ENCODE measurements around the gene SH3BGRL3.
"Not testable (repeated sequence)": the region's sequence is repeated elsewhere in the genome, so short reads cannot be mapped to it uniquely, and the experiment has no call there.

Gene SH3BGRL3

GRCh38 chr1:26279456-26280332 lies at the start of gene SH3BGRL3:
Gene SH3BGRL3, plus strand, starts transcription at chr1:26280086. Its CDS starts 70 bp downstream, at chr1:26280156.
- peak; percentile 77 for DNase-seq (ENCODE audit: low read depth)

GRCh38 chr1:26230682-26231081 lies 49.2 kb upstream of the SH3BGRL3 start:
- not testable (repeated sequence) for DNase-seq (ENCODE audit: low read depth)

DNA sequence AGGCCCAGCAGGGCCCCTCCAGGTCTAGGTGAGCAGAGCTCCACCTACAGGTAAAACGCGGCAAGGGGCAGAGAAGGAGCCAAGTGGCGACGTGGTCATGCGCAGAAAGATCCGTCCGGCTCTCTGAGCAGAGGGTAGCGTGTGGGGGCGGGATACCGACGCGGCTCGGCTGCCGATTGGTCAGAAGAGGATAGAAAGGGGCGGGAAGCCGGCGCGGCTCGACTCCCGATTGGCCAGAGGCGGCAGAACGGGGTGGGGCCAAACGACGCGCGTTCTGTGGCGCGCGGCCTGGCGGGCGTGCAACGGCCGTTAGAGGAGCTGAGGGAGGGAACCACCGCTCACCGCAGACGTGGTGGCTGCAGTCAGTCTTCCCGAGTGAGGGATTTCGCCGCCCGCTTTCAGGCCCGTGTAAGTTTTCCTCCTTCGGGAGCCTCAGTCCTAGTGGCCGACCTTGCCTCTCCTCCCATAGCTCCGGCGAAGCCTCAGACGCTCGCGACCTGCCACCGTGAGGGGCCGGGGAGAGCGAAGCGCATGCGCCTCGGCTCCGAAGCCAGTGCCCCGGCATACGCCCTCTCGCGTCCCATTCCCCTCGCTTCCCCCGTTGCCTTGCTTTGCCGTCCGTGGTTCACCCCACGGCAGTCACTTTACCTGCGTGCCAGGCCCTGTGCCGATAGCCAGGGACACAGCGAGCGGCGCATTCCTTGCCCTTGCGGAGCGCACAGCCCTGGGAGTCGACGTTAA lies 45.8 kb upstream of the SH3BGRL3 start, which contains the start of gene CEP85:
TSS of gene CEP85 (plus strand) at position 298 of the 741 bp plus-strand sequence. CDS start 5,584 bp downstream, outside the sequence.
- peak; percentile 96 for DNase-seq (ENCODE audit: low read depth)

- no peak for DNase-seq (ENCODE audit: low read depth)
Measured at GRCh38 chr1:26234644-26235370, 45.1 kb upstream of the SH3BGRL3 start.

DNA sequence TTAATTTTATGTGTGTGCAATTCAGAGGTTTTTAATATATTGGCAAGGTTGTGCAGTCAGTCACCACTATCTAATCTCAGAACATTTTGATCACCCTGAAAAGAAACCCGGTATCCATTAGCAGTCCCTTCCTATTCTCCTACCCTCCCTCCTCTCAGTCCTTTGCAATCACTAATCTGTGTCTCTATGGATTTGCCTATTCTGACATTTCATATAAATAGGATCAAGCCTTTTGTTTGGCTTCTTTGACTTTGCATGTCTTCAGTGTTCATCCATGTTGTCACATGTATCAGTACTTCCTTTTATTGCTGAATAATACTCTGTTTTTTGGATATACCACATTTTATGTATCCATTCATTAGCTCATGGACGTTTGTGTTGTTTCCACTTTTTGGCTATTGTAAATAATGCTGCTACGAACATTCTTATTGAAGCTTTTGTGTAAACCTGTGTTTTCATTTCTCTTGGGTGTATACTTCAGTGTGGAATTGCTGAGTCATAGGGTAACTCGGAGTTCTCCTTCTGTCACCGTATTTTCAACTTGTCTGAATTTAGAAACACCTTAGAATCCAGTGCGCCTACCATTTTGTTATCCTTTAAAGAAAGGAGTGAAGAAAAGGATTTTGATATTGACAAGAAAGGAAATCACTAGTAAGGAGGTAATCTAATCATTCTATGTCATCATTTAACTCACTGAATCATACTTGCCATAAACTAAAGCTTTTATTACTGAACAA lies 42.5 kb upstream of the SH3BGRL3 start:
- DNase-seq (ENCODE audit: low read depth): no peak

DNA sequence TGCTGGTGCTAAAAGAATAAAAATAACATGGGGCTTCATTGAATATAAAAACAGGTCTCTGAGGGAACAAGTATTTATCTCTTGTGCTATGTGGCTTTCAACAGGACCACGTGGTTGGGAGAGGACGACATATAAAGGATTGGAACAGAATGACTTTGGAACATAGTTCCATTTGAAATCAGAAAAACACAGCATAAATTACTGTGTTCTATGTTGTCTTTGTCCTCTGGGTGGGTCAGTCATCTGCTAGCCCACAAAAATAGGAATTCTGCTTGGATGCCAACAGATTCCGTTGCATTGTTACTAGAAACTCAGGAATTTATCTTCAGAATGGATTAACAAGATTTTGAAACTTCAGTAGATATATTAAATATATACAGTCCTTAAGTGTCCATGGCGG lies 40.0 kb upstream of the SH3BGRL3 start:
- no peak for DNase-seq (ENCODE audit: low read depth)

GRCh38 chr1:26252718-26253117 lies 27.2 kb upstream of the SH3BGRL3 start:
- DNase-seq (ENCODE audit: low read depth): no peak

DNA sequence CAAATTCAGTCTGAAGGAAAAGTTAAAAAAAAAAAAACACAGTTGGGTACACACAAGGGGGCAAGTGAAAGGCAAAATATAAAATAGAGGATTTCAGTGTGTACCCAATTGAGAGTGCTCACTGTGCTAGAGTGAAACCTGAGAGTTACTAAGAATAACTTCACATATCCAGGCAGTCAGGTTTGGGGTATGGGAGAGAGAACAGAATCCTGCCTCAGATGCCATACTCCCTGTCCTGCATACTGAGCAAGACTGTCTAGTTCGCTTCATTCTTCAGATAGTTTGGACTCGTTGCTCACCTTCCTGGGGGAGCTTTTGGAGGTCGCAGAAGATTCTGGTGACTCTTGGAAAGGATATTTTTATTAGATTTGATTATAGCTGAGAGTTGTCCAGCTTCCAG lies 25.5 kb upstream of the SH3BGRL3 start:
- DNase-seq (ENCODE audit: low read depth): no peak

DNA sequence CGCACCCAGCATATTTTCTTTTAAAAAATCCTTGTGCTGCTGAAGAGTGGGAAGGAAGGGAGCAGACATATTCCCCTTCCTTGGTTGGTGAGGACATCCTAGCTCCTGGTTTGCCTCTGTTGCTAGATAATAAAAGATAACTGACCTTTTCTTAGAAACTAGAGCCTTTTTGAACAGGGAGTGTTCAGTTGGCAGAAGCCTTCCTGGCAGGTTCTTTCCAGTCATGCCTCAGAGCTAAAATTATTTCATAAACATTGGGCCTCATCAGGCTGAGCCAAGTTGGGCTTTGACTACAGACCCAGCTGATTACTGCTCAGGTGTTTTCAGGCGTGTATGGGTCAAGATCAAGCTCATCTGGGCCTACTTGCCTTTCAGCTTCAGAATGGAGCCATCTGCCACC lies 22.7 kb upstream of the SH3BGRL3 start:
- DNase-seq (ENCODE audit: low read depth): no peak

DNA sequence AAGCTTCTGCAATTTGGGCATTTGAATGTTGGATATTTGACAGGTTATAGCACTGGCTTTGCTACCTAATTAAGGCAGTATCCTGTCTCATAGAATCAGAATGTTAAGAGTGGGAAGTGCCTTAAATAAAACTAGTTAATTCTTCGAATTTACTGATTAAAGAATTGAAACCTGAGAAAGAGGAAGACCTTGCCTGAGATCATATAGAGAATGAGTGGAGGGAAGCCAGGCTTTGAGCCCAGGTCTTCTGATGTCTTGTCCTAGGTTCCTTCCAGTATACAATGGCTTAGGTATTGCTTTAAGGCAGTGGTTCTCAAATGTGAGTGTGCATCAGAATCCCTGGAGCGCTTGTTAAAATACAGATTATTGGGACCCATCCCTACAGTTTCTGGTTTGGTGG lies 20.9 kb upstream of the SH3BGRL3 start:
- DNase-seq (ENCODE audit: low read depth): no peak

DNA sequence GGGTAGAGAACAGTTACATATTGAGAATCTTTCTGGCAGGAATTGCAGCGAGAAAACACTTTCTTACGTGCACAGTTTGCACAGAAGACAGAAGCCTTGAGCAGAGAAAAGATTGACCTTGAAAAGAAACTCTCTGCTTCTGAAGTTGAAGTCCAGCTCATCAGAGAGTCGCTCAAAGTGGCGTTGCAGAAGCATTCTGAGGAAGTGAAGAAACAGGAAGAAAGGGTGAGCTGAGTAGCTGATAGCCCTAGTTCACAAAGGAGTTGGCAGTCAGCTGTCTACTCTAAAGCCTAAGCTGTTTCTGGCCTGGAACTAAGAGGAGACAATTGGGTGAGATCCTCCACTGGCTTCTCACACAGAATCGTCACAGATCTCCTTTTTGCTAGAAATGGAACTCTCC lies 20.3 kb upstream of the SH3BGRL3 start:
- no peak for DNase-seq (ENCODE audit: low read depth)

GRCh38 chr1:26263212-26263611 lies 16.7 kb upstream of the SH3BGRL3 start:
- DNase-seq (ENCODE audit: low read depth): no peak

- no peak for DNase-seq (ENCODE audit: low read depth)
Measured at GRCh38 chr1:26265405-26265804, 14.5 kb upstream of the SH3BGRL3 start.

- DNase-seq (ENCODE audit: low read depth): no peak
Measured at GRCh38 chr1:26268290-26269197, 11.3 kb upstream of the SH3BGRL3 start.

GRCh38 chr1:26269198-26269550 lies 10.7 kb upstream of the SH3BGRL3 start:
- no peak for DNase-seq (ENCODE audit: low read depth)

- no peak for DNase-seq (ENCODE audit: low read depth)
Measured at GRCh38 chr1:26274801-26275425, 5.0 kb upstream of the SH3BGRL3 start.

DNA sequence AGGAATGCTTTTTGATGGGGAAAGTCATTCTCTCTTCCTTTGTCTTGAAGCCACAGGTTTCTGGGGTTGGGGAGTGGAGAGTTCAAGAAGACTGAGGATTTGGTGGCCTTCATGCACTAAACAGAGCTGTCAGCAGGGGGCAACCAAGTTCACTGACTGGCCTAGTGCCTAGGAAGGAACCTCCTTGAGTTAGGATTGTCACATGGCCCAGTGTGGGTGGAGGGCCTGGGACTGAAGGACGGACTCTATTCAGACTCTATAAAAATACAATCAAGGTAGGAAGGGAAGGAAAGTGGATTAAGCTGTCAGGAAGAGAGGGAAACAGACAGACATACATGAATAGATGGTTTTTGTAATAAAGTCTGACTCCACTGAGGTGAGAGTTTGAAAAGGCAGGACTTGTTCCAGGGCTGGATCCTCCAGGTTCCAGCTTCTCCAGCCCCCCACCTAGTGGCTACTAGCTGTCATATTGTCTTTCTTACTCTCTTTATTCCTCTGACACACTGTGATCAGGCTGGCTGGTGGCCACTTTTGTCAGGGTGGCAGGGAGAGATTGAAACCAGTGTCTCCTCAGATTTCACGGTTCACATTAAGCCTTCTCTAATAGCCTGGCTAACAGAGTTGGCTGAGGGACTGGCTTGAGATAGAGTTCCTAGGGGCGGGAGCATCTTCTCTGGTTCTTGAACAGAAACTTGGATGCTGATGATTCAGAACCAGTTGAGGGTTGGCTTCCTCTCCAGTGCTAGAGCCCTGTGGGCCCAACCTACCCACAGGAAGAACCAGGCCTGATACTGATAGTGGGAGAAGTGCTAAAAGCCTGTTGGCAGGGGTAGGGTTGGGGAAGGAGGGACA lies 4.1 kb upstream of the SH3BGRL3 start:
- DNase-seq (ENCODE audit: low read depth): peak; percentile 72

GRCh38 chr1:26276432-26276838 lies 3.5 kb upstream of the SH3BGRL3 start:
- no peak for DNase-seq (ENCODE audit: low read depth)

DNA sequence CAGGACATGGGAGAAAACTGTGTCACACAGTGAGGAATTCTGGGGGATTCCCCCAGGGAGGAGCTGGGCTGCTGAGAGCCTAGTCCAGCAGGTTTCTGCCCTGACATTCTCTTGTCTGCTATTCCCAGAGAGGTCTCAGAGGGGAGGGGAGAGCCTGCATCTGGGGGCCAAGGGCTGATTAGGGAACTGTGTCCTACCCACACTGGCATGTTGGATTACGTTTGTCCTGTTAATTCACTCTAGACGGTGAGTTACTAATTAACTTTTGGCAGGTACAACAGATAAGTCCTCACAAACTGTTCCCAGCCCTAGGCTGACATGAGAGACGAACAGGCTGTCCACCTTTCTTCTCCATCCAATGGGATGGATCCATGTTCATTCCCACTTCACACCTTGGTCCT lies 2.6 kb upstream of the SH3BGRL3 start:
- no peak for DNase-seq (ENCODE audit: low read depth)
